Cardiac fibroblast (primary cell): ENCODE data around the gene CGB1.

Experiments used
- DNase-seq, 2 donors: peaks; one replicate each; pipeline versions ENCODE4 v3.0.0 to v3.0.0-alpha.2; 2010; ENCODE audit warnings: low read depth in 2 of 2
- H3K4me3 ChIP-seq, 2 donors: replicated peaks in 1 of 2; 1 replicate in 1 of 2; 2 replicates in 1 of 2; pipeline ENCODE4 v1.5.1; 2011; ENCODE audit warnings: low read depth in 2 of 2, low read length in 2 of 2, mild to moderate bottlenecking in 2 of 2, moderate library complexity in 1 of 2
- TF ChIP-seq, protein P1 (sequence below): IDR thresholded peaks from one replicate; pipeline ENCODE4 v1.5.1; 2011; ENCODE audit warnings: low read depth, mild to moderate bottlenecking, low read length, inconsistent platforms

CGB1 gene

DNA sequence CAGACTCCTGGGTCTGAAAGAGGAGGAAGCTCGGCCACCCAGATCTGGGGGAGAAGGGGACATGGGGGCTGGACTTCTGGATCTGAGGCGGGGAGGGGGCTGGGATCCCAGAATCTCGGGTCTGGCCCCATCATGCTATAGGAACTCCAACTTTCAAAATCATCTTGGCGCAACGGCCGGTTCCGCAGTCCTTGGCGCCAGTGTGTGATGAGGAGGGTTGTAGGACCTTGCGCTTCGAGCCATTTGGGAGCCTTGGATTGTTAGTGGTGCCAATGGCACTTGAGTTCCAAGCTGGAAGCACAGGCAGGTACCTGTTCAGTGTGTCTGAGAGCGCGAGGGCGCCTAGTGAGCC is 42.7 kb downstream of the CGB1 start:
- TF ChIP-seq, protein P1, sequence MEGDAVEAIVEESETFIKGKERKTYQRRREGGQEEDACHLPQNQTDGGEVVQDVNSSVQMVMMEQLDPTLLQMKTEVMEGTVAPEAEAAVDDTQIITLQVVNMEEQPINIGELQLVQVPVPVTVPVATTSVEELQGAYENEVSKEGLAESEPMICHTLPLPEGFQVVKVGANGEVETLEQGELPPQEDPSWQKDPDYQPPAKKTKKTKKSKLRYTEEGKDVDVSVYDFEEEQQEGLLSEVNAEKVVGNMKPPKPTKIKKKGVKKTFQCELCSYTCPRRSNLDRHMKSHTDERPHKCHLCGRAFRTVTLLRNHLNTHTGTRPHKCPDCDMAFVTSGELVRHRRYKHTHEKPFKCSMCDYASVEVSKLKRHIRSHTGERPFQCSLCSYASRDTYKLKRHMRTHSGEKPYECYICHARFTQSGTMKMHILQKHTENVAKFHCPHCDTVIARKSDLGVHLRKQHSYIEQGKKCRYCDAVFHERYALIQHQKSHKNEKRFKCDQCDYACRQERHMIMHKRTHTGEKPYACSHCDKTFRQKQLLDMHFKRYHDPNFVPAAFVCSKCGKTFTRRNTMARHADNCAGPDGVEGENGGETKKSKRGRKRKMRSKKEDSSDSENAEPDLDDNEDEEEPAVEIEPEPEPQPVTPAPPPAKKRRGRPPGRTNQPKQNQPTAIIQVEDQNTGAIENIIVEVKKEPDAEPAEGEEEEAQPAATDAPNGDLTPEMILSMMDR = no peak
- peak overlapping the region; percentile 82 to 90 for H3K4me3 ChIP-seq
- no peak for DNase-seq

DNA sequence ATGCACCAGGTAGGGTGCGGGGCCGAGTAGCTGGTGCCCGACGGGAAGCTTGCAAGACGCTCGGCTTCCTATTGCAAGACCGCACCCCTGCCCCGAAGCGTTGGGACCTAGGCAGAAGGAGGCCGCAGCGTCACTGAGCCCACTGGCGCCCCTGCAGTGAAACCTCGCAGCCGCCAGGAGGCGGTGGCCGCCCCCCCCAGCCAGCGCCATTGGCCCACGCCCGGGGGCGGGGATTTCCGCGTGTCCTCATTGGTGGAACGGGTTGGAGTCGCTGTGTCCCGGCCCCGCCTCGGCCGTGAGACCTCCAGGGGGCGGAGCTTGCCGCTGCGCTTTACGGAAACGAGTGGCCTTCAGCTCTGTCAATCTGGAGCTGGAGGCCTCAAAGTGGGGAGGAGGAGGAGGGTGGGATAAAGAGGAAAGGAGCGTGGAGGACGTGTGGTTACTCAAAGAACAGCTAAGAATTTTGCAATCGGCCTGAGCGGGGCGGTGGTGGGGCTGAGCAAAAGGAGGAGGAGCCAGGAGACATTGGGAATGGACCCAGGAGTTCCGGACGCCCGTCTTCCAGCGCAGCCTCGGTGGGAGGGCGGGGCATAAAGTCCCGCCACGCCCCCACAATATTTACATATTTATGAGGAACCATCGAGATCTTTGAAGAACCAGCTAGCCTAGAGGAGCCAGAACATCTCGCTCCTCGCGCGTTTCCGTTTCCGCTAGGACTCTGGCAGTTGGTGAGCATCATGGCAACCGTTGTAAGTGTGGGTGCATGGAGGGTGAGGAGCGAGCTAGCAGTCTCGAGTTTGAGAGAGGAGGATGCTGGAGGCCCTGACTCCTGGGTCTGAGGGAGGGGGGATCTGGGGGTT is 43.3 kb downstream of the CGB1 start, which contains the start of the genes GYS1 and RUVBL2:
GYS1 (minus strand) TSS at position 135 of the 860 bp plus-strand sequence. CDS start 197 bp downstream, outside the sequence.
RUVBL2 (plus strand) TSS at position 713 of the 860 bp plus-strand sequence; CDS start at position 738, 25 bp downstream.
- peak within 1 kb of the TSS; percentile 82 to 98 for H3K4me3 ChIP-seq
- TF ChIP-seq, protein P1 = peak; percentile 87
- DNase-seq = peak; percentile 100

DNA sequence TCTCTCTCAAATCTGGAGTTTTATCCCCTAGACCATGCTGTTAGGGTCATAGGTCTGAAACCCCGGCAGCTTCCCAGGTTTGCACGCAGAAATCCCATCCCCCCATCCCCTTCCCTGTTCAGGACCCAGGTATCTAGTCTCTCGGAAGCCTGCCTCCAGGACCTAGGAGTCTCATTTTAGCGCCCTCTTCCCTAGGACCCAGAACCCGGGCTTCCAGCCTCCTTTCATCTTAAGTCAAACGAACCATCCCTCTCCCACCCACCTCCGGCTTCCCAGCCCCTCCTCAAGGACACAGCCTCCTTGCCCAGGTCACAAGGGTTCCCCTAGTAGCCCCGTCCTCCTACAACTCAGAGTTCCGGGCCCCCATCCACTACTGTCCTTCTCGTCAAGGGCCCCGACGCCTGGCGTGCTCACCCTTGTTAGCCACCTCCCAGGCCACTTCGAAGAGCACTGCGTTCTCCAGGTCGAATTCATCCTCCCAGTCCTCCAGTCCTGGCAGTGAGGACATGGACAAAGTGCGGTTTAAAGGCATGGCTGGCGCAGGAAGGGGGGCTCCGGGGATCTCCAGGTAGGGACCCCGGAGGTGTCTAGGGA is 44.0 kb downstream of the CGB1 start:
- TF ChIP-seq, protein P1 = no peak
- peak overlapping the region; percentile 73 to 98 for H3K4me3 ChIP-seq
- no peak for DNase-seq

DNA sequence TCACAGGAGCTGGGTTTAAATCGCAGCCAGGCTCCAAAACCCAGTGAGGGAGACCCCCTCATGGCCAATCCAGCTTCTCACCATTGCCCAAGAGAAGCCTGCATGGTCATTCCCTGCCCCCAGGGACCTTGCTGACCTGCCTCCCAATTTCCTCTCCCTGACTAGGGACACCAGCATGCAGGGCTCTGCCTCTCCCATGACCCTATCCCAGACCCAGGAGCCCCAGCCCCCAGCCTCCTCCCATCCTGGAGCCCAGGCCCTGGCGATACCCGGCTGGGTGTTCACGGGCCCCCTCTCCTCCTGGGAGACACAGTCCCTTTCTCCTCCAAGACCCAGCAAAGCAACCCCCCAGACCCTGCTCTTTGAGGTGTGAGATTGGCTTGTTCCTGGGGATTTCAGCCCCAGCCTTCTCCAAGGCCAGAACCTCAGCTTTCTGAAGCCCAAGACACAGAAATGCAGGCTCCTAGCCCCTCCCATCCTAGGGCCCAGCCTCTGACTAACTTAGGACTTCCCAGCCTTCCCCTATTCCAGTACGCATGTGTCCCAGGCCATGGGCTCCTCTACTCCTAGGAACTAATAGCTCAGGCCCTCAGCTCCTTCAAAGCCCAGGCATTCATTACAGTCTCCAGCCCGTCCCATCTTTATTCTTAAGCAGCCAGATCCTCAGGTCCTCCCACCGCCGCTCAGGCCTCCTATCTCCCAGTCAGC is 44.7 kb downstream of the CGB1 start:
- TF ChIP-seq, protein P1 = no peak
- peak; percentile 83 to 89 for DNase-seq
- H3K4me3 ChIP-seq = peak overlapping the region; percentile 73 to 98

DNA sequence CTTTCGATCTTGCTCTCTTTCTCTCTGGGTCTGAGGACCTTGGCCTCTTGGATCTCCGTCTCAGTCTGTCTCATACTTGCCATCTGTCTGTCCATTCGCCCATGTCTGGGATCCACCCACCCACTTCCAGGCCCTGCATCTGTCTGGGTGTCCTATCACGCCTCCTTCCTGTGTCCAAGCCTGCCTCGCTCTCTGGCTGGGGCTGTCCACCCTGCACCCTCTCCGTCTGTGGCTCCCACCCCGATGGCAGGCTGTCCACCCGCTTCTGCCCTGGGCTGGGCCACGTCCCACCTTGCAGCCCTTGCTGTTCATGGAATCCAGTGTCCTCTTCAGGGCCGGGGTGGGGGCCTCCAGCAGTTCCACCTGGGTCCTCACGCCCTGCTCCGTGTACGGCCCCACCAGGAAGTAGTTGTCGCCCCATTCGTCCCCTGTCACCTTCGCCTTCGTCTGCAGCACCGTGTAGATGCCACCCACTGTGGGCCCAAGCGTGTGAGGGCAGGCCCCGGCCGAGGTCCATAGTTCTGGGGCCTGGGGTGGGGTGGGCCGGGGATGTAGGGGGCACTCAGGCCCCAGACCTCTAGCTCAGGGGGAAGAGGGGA is 45.6 kb downstream of the CGB1 start:
- TF ChIP-seq, protein P1 = no peak
- DNase-seq = no peak
- peak overlapping the region; percentile 73 to 98 for H3K4me3 ChIP-seq

DNA sequence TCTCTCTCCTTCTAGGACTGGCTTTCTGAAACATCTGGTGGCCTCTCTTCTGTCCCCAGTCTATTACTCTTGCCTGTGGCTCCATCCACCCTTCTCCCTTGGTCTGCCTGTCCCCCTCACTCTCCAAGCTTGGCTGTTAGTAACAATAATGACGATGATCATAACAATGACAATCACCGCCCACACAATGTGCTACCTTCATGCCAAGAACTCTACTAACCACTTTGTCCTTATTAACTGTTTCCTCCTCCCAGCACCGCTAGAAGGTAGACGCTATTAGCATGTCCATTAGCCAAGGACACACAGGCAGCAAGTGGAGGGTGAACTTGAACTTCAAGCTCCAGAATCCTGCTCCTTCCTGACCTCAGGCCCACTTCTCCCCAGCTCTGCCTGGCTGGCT is 46.3 kb downstream of the CGB1 start:
- H3K4me3 ChIP-seq = no peak overlapping the region
- TF ChIP-seq, protein P1 = no peak
- DNase-seq = no peak
